Retina (tissue), 1 donor: Measurements from ENCODE around the gene POU2F3.

Experiments used
- DNase-seq: peaks from one replicate; pipeline ENCODE4 v3.0.0-alpha.2; 2016

Gene POU2F3

DNA sequence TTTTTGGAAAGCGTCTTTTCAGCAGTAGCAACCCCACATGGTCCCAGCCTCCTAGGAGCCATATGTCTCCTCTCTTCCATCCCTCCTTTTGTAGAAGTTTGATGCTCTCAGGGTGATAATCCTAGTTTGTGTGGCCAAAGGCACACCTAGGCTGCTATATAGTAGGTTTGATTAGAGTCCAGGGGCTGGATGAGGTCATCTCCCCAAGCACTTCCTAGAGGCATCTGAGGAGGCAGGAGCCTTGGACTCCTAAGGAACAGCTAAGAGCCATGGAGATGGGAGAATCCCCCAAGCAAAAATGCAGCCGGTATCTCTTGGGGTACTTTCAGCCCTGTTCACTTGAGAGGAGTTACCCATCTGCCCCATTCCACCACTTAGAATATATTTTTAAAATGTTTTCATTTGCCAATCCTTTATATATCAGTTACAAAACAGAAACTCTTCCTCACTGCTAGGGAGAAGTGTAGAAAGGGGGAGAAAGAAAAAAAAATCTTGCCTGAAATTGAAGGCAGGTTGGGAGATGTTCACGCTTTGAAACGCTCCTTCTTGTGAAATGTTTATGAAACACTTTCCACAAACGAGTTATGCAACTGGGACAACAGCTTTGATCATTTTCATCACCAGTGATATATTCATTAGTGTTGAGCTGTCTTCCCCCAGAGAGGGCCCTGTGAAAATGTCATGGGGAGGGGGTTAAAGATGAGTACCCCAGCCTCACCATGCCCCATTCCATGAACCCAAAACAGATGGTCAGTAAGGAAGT, 53.3 kb downstream of the POU2F3 start:
- DNase-seq: no peak

DNA sequence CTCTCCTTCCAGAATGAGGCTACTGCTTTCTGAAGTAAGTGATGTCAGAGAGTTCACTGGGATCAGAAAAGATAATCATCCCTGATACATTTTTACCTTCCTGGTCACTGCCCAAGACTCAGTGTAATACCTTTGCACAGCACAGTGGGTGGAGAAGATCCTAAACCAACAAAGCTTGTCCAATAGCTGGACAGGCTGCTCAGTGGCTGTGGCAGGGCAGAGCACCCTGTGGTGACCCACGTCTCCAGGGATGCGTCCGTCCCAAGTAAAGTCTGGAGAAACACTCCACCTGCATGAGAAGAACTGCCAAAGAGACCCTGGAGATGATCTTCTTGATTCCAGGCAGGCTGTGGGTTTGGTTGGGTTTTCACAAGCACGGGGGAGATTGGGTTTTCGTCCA, 54.2 kb downstream of the POU2F3 start:
- no peak for DNase-seq

DNA sequence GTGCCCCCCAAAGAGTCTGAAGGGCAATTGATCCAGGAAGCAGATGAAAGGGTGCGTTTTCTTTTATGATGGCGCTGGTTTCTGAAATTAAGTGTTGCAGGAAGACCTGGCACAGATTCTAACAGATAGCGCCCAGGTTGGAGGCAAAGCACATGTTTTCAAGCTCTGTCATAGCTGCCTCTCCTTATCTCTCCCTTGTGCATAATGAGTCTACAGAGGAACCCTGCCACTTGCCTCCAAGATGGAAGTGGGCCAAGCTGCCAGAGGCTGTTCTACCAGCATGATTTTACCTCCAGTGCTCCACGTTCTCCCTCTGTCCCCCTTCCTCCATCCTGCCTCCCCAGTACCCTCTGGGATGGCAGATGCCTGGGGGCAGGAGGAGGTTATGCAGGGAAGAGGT, 55.2 kb downstream of the POU2F3 start:
- no peak for DNase-seq

DNA sequence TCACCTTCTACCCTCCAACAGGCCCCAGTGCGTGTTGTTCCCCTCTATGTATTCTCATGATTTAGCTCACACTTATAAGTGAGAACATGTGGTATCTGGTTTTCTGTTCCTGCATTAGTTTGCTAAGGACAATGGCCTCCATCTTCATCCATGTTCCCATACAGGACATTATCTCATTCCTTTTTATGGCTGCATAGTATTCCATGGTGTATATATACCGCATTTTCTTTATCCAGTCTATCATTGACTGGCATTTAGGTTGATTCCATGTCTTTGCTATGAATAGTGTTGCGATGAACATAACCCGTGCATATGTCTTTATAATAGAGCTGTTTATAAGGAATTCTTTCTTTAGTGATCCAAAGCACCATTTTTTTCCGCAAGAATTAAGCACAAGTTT, 56.6 kb downstream of the POU2F3 start:
- no peak for DNase-seq

DNA sequence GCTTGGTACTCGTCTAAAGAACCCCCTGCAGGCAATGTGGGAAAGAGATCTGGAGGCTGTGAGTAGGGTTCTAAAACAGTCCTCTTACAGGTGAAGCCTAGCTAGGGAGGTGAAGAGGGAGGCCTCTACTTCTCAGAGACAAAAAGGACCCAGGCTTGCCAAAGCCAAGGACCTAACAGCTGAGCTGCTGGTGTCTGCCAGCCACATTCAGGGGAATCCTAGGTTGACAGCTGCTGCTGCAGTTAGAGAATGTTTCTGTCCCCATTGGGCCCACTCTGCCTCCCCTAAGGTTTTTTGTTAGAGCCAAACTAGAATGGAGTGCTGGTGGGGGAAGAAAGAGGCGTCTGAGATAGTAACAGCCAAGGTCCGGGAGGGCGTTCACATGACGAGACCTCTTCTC, 58.5 kb downstream of the POU2F3 start:
- no peak for DNase-seq

DNA sequence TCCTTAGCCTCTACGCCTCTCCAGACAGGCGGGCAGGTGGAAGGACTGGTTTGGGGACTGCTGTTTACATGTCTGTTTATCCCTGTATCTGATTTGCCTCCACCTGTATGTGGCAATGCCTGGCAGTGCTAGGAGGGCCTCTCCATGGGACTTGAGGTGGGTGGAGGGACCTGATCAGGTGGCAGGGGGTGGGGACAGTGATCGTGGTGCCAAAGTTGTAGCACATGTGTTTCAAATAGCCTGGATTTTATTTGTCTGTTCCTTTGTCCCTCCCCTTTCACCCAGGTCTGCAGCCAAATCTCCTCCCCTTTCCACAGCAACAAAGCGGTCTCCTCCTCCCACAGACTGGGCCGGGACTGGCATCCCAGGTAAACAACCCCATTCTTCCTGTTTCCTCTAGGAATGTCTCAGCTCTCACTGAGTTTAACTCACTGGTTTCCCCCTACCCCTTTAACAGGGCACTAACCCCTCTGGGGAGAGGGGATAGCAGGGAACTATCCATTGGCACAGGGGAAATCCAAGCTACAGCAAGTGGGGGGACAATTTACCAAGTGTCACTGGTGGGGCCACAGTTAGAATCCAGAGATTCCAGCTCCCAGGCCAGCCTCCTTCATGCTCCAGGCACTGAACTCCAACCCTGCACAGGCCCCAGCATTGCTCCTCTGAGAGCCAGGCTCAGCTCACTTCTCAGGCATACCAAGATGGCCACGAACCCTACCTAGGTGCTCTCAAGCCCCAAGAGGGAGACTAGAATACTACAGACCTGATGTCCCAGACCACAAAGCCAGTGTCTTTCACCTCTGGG, 62.3 kb downstream of the POU2F3 start:
- DNase-seq: no peak

DNA sequence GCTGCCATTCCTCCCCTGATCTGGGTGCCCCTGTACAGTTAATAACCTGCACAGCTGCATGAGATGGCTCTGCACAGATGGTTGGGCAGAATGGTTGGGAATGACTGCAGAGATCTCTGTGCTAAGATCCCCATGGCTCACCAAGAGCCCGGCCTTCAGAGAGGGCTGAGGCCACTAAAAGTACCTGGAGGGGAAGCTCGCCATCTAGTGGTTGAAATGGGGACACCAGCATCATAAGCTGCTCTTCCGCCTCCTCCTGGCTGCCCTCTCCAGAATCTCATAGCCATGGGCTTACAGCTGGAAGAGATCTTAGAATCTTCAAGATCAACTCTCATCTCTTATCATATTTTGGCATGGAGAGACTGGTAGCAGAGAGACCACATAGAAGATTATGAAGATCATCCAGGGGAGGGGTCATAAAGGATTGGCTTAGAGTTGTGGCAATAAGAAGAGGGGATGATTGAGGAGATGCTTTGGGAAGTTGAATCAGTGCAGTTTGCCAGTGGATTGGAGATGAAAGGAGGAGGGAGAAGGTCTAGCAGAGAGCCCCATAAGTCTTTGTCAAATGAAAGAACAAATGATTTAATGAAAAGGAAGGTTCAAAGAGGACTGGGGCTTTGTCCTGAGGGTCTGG, 63.2 kb downstream of the POU2F3 start:
- DNase-seq: peak; percentile 74

DNA sequence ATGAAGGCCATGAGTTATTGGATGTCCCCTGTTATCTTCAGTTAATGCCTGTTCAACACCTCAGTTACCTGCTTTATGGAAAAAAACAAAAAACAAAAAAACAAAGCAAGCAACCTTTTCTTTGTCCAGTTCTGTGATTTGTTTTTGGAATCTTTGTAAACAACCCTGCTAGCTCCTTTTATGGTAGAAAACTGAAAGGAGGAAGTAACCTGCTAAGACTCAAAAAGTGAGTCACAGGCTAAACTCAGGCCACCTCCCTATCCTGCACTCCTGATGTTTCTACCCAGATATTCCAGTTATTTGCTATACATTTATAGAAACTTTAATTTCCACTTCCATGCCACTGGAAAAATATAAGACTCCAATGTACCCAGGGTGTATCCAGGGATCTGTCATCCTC, 64.6 kb downstream of the POU2F3 start:
- no peak for DNase-seq

DNA sequence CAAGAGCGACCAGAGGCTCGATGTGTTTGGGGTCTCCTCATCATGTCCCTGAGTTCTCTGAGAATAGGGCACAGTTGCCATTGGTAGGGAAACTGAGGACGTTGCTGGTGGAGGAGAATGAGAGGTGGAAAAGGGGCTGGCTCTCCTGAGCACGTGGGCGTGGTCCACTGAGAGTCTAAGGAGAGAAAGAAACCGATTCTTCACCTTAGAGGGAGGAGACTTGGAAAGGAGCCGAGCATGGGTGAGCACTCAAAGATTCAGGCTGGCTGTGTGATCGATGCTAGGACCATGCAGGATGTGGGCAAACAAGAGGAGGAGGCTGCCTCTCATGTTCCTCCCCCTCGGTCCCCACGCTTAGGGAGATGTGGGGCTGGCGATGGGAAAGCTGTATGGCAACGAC, 65.3 kb downstream of the POU2F3 start:
- no peak for DNase-seq

DNA sequence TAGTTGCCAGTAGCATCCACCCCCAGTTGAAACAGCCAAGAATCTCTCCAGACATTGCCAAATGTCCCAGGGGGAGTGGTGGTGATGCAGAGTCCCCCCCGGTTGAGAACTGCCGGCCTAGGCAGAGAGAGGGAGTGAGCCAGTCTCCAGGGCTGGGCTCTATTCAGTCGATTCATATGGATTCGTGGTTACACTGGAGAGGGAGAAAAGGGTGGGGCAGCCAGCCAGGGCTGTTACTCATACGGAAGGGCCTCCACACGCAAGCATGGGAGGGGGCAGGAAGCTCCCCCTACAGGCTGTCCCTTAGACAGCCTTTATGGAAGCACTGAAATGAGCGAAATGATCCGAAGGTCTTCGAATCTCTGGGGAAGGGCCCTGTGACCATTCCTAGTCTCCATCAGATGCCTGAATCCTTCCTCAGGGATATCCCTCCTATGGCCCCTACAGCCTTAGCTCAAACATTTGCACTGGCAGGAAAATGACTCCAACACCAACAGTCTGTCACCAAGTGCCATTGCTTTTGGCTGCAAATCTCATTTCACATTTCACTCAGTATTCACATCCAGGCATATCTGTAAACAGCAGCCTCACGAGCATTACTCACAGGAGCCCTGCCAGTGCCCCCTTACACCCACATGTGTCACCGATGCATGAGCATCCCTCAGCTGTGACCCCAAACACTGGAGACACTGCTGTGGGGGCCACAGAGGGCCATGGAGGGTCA, 66.7 kb downstream of the POU2F3 start:
- no peak for DNase-seq

DNA sequence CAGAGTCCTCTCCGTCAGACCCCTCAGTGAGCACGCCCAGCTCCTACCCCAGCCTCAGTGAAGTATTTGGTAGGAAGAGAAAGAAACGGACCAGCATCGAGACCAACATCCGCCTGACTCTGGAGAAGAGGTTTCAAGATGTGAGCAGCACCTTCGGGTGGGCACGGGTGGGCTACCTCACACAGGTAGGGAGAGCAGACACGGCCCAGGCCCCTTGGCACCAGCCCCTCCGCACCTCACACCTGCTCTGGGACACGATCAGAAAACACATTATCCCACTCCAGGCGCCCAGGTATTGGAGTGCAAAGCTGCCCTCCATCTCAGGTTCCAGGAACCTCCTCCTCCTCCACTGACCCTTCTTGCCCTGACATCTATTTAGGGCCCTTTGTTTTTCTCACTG, 67.5 kb downstream of the POU2F3 start:
- no peak for DNase-seq

DNA sequence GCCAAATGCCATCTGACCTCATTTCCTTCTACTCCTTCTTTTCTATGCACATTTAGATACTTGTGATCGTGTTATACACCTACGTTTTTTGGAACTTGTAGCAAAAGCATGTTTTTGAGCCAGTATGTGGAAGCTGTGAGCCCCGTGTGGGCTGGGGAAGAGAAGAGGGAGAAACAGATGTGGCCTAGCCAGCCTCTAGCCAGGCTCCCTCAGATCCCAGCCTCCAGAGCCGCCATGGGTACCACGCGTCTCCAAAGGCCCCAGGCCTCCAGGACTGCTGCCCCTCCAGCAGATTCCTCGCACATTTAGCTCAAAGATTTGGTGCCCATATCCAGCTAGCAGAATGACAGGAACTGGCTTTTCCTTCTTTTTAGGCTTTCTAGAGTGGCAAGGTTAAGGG, 68.1 kb downstream of the POU2F3 start:
- DNase-seq: no peak

DNA sequence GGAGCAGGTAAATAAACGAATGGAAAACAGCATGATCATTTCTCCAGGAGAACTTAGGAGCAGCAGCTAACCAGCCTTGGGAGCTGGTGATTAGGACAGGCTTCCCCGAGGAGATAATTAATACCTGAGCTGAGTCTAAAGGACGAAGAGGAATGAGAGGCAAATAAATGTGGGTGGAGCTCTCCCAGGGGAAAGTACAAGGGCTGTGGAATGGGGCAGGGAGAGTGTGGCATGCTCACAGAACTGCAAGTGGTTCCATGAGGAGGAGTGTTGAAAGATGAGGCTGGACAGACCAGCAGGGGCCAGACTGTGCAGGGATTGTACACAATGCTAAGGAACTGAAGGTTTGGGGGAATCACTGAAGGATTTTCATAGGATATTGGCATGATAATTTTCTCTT, 70.9 kb downstream of the POU2F3 start:
- no peak for DNase-seq

DNA sequence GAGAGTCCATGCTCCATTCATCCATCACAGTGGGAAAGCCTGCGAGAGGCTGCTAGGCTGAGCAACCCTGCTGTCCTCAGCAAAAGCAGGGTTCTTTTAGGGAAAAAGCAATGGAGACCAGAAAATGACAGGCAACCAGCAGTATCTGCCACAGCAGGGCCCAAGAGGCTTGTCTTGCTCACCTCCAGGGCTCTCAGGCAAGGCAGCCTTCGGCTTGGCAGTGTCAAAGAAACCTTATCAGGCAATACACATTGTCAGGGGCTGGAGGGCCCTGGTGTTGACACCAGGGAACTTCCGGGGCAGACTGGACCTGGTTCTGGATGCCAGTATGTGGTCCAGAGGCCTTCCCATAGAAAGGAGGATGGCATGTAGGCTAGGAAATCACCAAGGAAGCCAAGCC, 74.9 kb downstream of the POU2F3 start:
- DNase-seq: no peak

DNA sequence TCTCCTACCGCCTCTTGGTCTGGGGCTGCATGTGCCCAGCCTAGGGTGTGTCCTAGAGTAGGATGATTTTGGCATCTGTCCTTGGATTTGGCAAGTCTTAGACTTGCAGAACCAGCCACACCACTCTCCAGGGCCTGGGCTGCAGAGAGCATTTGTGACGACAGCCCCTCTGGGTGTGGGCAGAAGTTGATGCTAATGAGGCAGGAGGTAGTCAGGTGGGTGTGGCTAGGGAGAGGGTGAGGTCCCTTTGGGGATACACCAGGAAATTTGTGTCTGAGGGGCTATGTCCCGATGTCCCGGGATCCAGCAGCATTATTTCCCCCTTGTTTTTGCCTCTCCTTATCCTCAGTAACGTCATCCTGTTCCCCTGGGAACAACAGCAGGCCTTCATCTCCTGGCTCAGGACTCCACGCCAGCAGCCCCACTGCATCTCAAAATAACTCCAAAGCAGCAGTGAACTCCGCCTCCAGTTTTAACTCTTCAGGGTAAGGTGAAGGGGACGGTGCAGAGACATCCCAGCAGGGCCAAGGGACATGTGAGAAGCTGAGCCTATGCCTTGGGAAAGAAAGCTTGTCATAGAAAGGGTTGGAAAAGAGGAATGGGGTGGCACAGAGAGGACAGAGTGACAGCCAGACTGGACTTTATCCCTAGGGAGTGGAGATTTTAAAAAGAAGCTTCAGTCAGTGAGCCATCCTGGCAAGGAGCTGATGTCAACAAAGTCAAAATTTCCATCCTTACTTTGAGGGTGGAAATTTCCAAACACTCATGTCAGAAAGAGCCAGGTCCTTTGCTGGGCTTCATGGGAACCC, 77.1 kb downstream of the POU2F3 start:
- no peak for DNase-seq

DNA sequence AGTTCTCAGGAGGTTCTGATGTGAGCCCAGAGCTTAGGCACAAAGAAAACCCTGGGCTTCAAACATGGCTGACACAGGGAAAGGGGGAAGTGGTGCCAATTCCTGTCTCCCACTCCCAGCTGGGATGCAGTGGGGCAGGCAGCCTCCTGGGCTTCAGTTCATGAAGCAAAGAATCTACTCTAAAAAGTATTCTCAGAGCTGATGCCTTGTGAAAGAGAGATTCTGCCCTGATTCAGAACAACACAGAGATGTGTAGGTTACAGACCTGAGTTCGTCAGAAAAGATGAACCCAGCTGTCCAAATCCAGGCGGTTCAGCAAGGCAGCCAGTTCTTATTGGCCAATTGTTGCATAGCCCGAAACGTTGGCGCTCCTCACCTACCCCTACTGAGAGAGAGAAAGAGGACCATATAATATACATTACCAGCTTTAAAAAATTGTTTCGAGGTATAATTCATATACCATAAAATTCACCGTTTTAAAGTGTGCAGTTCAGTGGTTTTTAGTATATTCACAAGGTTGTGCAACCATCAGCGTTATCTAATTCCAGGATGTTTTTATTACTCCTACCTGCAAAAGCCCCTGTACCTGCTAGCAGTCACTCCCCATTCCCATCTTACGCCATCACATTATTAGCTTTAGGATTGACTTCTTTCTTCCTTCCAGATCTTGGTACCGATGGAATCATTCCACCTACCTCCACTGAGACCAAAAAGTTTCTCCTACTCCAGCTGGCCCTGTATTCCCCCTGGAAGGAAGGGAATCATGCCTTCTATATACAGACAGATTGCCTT, 77.9 kb downstream of the POU2F3 start:
- no peak for DNase-seq

DNA sequence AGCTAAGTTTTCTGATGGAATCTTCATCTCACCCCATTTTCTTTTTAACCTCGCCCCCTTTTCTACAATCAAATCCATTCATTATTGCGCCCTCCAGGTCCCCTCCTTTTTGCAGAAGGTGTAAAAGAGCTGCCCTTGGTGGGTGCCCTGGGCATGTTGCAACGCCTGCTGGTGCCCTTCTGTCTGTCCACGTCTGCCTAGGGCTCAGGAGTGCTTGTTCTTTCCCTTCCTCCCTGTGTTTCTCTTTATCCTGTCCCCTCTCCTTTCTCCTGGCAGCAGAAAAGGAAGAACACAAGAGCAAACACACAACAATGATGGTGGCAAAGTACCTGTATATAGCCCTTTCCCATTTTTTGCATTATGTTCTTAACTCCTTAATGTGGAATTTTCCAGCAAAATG, 79.0 kb downstream of the POU2F3 start:
- DNase-seq: no peak

DNA sequence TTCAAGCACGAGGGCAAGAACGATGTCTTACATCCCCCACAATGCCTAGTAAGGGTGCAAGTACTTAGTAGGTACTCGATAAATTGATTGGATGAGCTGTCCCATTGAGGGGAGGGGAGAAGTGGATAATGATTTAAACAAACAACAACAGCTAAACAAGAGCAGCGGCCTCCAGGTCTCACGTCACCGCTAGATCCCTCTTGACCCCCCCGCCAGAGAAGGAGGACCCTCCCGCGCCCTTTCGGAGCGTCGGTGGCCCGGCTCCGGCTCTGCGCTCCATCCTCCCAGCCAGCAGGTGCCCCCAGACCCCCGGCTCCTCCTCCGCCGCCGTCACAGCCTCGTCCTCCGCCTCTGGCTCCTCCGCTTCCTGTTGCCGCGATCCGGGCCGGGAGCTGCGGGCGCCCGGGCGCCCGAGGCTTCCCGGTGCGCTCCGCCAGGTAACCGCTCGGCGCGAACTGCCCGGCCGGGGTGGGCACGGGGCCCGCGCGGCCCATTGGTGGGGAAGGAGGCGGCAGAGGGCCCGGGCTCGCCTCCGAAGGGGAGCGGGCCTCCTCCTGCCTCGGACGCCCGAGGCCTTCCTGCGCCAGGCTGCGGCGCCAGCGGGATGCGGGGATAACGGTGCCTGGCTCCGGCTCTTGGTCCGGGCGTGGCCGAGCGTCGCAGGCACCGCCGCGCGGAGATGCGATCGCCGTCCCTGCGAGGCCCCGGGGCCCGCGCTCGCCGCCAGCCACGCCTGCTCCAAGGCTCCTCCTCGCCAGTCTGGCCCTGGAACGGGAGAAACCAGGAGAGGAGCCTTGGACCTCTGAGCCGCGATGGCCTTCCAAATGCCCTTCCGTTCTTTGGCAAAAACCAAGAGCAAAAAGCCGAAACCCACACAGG, 85.2 kb downstream of the POU2F3 start, which contains the start of gene TLCD5:
TSS of gene TLCD5 (plus strand) at position 368 of the 879 bp plus-strand sequence. CDS start 2,143 bp downstream, outside the sequence.
- peak; percentile 89 for DNase-seq

DNA sequence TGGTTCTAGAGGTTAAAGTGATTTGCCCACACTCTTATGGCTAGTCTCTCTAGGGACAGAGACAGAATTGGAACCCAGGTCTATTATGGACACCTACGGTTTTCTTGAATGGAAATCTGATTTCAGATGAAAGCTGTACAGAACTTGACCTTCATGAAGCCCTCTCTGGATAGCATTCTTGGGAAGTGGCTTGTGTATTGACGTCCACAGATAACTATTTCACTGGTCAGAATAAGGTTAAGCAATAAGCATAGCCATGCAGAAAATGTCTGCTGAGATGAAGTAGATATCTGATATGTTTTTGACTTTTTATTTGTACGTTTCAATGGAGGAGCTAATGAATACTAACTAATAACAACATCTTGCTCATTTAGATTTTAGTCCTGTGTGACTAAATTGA, 86.3 kb downstream of the POU2F3 start:
- DNase-seq: no peak

DNA sequence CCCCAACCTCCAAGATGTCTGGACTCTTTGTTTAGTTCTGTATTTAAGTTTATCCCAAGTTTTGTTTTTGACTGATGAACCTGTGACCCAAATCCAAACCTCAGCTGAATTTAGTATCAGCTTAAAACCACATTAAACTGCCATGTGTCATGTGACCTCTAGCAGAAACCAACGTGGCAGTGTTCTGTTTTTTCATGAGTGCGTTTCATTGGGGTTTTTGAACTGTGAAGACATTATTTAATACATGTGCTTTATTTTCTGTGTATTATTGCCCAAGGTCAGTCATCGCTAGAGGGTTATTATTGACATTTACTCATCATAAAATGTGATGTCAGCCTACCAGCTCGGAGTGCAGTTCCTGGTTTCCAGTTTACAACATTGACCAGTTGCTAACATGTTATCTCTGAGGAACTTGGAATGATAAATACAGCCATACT, 86.9 kb downstream of the POU2F3 start:
- DNase-seq: no peak
